NCI-H2196 (cell line): Measurements from ENCODE around the gene MEGF11.

Source experiments
- DNase-seq: peaks from one replicate; lab custom pipeline; 2025; ENCODE audit not compliant: unreplicated experiment; lab: John Stamatoyannopoulos, UW

MEGF11 gene

GRCh38 chr15:66147440-66147839 lies 106.1 kb downstream of the MEGF11 start:
- DNase-seq: no peak

- DNase-seq: peak; percentile 49
These were observed 107.8 kb downstream of the MEGF11 start for GRCh38 chr15:66145726-66146182.

DNA sequence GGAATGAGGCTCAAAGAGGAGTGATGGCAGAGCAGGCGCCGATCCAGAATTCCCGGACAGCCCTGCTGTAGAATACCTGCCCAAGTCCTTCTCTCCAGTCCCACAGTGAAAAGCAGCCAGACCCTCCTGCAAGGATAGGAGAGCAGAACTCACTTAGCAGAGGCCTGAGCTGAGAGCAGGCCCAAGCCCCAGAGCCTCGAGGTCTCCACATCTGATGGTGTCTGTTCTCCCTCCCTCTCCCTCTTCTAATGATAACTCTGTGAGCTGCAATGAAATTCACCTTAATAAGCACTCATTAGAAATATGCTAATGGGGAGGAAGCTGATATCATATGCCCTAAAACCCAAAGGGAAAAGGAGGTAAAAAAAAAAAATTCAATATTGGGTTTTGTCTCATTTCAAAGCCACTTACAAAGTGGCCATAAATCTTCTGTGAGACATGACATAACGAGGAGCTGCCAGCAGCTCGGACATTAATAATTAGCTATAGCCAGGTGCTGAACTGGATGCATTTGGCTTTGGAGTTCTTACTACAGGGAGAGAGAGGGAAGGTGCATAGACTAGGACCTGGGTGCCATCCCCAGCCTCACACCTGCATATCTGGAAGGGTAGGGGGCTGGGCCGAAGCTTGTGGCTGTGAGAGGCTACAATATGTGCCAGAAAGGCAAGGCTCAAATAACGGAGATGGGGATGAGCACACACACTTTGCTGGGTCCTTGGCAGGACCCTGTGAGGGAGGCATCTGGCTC lies 108.4 kb downstream of the MEGF11 start:
- peak; percentile 54 for DNase-seq

DNA sequence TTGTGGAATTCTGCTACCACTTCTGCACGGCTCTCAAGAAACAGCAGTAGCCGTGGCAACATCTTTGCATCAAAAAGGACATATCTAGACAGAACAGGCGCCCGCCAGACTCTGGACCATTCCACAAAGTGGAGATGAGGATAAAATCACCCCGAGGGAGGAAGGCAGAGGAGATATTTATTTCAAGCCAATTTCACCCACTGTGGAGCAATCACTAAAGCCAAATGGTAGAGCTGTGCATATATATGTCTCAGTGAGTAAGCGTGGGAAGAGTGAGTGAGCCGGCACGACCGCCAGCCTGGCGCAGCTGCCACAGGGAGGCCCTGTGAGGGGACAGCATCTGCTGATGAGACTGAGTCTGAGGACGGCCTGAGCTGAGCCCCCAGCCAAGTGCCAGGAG lies 111.3 kb downstream of the MEGF11 start:
- no peak for DNase-seq

GRCh38 chr15:66139591-66140207 lies 113.9 kb downstream of the MEGF11 start:
- DNase-seq: peak; percentile 5

GRCh38 chr15:66138892-66139590 lies 114.5 kb downstream of the MEGF11 start:
- no peak for DNase-seq

GRCh38 chr15:66138096-66138783 lies 115.3 kb downstream of the MEGF11 start:
- peak; percentile 39 for DNase-seq

DNA sequence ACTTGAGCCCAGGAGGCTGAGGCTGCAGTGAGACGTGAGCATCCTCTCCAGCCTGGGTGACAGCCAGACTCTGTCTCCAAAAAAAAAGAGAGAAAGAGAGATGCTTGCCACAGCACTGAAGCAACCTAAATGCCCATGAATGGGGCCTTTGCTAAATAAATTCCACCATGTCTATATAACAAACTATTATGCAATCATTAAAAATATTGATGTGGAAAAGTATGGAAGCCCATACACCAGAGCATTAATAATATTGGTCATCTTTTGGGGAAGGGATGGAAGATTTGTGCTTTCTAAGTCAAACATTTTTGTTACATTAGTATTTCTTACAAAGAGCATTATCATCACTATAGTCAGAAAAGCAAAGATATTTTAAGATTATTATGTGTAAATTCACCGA lies 116.6 kb downstream of the MEGF11 start:
- DNase-seq: no peak

- no peak for DNase-seq
These were observed 117.9 kb downstream of the MEGF11 start for GRCh38 chr15:66135664-66136063.

DNA sequence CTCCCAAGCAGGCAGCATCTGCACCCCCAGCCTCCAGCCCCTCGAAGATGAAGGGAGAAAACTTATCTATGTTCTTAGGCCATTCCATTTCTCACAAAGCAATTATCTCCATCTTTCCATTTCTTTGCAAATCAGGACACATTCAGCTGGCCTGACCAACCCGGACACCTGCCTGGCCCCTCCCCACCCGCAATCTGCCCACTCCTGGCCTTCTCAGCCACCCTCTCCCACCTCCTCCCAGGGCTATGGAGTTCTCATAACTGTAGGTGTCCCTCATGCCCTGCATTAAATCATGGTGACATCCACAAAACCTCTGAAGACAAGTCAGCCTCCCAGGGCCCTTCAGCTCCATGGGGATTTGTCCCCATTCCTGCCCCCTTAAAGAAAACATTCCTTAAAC lies 119.3 kb downstream of the MEGF11 start:
- DNase-seq: no peak

DNA sequence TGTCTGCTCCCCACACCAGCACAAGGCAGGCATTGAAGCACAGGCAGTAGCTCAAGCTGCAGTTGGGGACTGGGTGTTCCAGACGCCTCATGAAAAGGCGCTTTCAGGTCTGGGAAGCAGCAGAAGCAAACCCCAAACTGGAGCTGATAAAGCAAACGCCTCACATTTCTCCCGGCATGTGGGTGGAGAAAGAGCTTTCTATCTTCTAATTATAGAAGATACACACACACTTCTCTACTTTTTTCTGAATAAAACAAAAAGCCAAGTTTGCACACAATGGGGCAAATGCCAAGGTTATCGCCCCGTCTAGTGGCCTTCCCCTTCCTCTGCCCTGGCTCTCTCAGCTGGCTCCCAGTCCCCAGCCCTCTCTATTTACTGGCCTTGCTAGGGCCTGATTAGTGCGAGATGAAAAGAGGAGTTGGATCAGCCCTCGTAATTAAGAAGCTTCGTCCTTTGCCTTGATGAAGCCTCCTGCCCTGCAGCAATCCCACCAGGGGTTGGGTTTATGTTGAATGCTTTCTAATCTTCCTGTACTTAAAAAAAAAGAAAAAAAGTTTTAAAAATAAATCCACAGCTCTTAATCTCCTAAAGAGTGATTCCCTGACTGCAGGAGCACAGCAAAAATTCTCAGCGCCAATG lies 120.2 kb downstream of the MEGF11 start:
- DNase-seq: no peak

GRCh38 chr15:66132251-66132816 lies 121.2 kb downstream of the MEGF11 start:
- DNase-seq: no peak

DNA sequence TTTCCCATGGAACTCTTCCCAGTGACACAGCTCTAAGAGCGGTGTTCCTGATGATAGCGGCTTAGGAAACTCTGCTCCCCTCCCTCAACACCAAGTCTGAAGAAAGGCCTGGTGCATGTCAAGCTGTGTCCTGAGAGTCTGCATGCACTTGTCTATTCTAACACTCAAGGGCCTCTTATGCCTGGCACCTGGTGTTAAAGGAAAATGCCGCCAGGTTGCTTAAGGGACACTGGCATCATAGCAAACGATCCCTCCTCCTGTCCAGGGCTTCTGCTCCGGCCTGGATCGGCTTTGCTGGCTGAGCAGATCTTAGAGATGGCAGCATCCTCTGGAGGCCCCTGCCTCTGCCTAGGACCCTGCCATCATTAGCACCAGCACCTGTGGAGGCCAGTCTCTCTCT lies 121.7 kb downstream of the MEGF11 start:
- DNase-seq: peak; percentile 30

GRCh38 chr15:66131200-66131599 lies 122.3 kb downstream of the MEGF11 start:
- DNase-seq: peak; percentile 74

DNA sequence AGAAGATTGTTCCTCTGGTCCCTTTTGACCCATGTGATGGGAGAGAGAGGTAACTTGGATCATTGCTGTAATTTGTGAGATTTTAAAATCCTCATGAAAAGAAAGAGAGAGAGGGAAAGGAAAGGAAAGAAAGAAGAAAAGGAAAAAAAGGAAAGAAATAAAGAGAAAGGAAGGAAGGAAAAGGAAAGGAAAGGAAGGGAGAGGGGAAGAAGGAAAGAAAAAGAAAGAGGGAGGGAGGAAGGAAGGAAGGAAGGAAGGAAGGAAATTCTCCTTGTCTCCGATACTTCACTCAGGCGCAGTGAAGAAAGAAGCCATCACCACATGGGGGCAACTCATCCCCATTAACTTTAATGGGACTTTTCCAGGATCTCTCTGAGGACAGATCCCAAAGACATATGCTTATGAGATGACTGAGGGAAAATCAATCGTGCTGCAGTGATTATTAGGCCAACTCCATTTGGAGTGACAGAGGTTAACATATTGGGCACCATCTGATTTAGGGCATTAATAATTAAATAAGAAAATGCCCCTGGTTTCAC lies 123.0 kb downstream of the MEGF11 start:
- DNase-seq: no peak

DNA sequence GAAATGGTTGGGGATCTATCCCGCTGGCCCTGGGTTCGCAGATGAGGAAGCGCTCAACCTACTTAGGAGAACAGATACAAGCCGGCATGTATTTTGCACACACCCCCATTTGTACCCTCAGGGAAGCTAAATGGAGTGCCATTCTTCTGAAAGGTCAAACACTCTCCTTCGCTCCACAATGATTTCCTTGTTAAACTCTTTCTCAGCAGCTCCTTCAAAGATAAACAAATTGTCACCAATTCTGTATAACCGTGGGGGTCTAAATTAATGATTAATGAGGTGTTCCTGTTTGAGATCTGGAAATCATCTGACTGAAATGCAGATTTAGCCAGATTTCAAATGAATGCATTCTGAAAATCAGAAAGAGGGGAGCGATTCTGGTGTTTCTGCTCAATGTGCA lies 124.0 kb downstream of the MEGF11 start:
- no peak for DNase-seq

DNA sequence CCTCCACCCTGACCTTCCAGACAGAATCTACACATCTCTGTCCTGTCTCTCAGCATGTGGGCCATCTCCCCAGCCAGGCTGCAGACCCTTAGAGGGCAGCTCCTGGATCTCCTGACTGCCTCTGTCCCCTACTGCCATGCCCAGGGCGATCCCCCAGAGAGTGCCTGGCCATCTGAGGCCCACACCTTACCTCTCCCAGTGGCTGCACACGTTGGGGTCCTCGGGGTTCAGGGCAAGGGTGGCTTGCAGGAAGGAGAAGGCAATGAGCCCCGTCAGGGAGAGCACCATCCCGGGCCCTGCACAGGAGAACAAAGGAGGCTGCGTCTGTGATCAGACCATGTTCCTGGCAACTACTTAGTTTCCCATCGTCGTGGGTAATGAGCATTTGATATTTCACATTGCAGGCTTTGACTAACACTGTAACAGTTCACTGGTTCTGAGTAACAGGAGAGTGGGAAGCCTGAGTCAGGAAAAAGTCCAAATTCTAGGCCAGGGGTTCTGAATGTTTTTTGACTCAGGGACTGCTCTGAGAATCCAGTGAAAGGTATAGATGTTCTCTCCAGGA lies 125.4 kb downstream of the MEGF11 start:
- DNase-seq: no peak

- no peak for DNase-seq
These were observed 127.1 kb downstream of the MEGF11 start for GRCh38 chr15:66126456-66126855.

GRCh38 chr15:66126031-66126441 lies 127.5 kb downstream of the MEGF11 start:
- DNase-seq: no peak

DNA sequence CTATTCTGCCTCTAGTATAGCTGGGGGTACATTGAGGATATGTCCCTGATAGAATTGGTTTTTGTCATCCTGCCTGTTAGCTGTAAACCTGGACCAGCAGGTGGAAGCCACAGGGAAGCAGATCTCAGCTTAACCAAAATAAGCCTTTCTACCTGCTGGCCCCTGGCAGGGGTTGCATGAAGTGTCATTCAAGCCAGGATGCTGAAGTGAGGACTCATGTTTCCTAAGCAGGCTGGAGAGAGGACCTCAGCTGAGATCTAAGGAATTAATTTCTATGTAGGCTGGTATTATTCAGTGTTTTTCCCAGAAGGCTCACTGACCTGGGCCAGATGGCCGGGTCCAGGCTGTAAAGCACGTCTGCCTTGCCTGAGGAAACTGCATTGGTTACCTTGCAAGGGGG lies 128.9 kb downstream of the MEGF11 start:
- no peak for DNase-seq
